SU-DHL-6 (cell line): ENCODE results near the gene TNIK.

ENCODE experiments used
- CTCF ChIP-seq: fragments of 200-600 bp; sonication (generic); IDR thresholded peaks from one replicate; pipeline ENCODE4 v1.5.1; 2017; ENCODE audit warnings: antibody characterized with exemption, mild to moderate bottlenecking, low read length, moderate library complexity; ENCODE audit not compliant: insufficient read depth, poor library complexity, severe bottlenecking
- EZH2phosphoT487 ChIP-seq: fragments of 200-600 bp; sonication (generic), shearing (Covaris generic); conservative IDR thresholded peaks from 2 replicates; pipeline ENCODE4 v1.6.1; 2018; ENCODE audit warnings: mild to moderate bottlenecking, antibody characterized with exemption, low read length, moderate library complexity, mixed read lengths

GRCh38 chr3:171459942-171460724 is at the start of gene TNIK:
- TF ChIP-seq EZH2phosphoT487 (no peak), CTCF (no peak)
